ENCODE data around the gene AURKAIP1.

Gene AURKAIP1

GRCh38 chr1:1345860-1346500 is 29.0 kb downstream of the AURKAIP1 start:
- no peak for DNase-seq (ENCODE audit: low spot score)

DNA sequence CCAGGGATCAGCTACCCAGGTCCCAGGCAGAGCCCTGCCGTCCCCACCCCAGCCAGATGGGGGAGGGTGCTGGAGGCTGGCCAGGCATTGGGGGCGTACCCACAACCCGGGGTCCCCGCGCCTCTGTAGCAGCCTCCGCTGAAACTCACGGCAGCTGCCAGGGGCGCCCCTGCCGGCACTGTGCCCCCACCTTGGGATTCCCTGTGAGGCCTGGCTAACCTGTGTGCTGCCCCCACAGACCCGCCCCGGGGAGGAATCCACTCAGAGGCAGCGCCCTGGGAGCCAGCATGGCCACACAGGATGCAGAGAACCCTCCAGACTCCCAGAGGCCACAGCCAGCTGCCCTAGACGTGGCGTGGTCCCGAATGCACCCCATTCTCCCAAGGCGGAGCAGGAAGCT is 29.6 kb downstream of the AURKAIP1 start:
- DNase-seq (ENCODE audit: low spot score) = no peak

- peak; percentile 35 for DNase-seq (ENCODE audit: low spot score)
These were observed 30.2 kb downstream of the AURKAIP1 start for GRCh38 chr1:1344655-1345361.

GRCh38 chr1:1343811-1344421 is 31.1 kb downstream of the AURKAIP1 start:
- DNase-seq (ENCODE audit: low spot score) = no peak

DNA sequence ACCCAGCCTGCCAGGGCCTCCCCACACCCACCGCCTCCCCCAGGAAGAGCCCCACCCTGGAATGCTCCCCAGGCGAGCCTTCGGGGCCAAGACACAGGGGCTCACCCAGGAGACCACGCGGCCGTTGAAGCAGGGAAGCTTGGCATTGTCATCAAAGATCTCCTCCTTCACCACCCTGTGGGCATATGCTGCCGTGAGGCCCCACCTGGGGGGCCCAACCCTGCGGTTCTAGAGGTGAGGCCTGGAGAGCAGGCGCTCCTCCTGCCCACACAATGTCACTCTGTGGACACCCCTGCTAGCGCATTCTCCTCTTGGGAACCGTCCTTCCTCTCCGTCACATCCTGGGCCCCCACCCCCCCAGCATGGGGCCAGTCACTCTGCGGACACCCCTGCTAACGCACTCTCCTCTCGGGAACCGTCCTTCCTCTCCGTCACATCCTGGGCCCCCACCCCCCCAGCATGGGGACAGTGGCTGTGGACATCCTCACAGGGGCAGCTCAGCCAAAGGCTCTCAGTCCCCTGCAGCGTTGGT is 32.4 kb downstream of the AURKAIP1 start:
- no peak for DNase-seq (ENCODE audit: low spot score)

DNA sequence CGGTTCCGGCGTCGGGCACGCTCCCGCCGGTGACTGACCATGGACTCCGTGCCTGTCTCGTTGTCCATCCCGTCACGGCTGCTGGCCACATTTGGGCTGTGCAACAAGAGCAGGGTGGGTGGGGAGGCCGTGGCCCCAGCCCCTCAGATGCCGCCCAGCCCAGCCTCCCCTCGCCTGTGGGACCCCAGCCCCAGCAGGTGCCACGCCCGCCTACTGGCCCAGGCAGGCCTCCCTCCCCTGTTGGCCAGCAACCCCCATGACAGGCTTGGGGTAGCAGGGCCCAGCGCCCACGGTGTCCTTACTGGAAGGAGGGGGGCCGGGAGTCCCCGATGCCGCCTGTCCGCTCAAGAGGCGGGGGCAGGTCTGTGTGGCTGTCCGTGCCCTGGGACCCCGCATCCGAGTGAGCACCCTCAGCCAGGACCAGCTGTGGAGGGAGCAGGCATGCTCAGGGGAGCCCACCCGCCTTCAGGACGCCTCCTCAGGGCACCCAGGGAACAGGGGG is 32.9 kb downstream of the AURKAIP1 start:
- no peak for DNase-seq (ENCODE audit: low spot score)

GRCh38 chr1:1341549-1342021 is 33.4 kb downstream of the AURKAIP1 start:
- no peak for DNase-seq (ENCODE audit: low spot score)

- no peak for DNase-seq (ENCODE audit: low spot score)
These were observed 34.0 kb downstream of the AURKAIP1 start for GRCh38 chr1:1340791-1341548.

GRCh38 chr1:1340185-1340584 is 34.8 kb downstream of the AURKAIP1 start:
- DNase-seq (ENCODE audit: low spot score) = no peak

GRCh38 chr1:1338278-1338677 is 36.7 kb downstream of the AURKAIP1 start:
- DNase-seq (ENCODE audit: low spot score) = no peak

GRCh38 chr1:1337793-1338147 is 37.2 kb downstream of the AURKAIP1 start:
- DNase-seq (ENCODE audit: low spot score) = no peak

- no peak for DNase-seq (ENCODE audit: low spot score)
These were observed 37.8 kb downstream of the AURKAIP1 start for GRCh38 chr1:1336931-1337792.

DNA sequence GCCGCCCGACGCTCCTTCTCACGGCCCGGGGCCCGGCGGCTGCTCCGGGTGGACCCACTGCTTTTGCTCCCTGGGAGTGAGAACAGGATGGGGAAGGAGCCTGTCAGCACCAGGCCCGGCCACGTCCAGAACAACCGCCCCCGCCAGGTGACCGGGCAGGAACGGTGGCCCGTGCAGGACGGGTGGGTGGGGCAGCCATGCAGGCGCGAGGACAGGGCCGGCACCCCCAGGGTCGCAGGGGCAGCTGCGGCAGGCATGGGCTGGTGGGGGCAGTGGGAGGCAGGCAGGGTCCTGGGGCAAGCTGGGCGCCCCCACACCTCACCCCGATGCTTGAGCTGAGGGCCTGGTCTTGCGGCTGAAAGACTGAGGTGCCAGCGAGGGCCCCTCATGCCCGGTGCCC is 38.6 kb downstream of the AURKAIP1 start:
- no peak for DNase-seq (ENCODE audit: low spot score)

DNA sequence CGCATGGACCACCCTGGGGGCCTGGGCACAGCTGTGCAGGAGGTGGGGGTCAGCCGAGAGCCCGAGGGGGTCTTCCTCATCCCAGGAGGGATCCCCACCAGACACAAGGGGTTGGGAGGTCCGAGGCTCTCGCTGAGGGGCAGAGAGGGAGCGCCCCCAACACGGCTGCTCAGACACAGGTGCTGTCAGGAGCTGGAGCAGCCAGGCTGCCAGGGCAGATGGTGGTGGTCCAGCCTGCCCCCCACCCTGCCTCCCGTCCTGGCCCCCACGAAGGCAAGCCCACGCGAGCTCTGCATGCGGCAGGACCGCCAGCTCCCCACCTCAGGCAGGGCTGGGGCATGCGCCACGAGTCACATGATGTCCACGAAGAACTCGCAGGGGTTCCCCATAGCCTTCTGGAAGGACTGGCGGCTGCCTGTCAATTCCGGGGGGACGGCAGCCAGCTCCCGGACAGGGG is 39.2 kb downstream of the AURKAIP1 start:
- no peak for DNase-seq (ENCODE audit: low spot score)

GRCh38 chr1:1335283-1335682 is 39.7 kb downstream of the AURKAIP1 start:
- DNase-seq (ENCODE audit: low spot score) = no peak

DNA sequence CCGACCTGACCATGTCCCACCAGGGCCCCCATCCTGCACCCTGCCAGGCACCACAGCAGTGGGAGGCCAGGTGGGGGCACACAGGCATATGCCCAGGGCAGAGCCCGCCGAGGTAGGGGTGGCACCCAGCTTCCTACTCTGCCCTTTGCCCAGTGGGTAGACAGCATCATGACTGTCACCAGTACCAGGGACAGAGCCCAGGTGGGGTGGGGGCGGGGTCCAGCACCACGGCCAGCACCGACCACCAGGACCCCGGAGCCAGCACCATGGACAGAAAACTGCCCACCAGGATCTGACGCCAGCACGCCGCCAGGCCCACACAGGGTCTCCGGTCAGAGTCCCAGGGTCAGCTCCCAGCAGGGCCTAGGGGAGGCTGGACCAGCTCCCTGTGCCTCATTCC is 40.2 kb downstream of the AURKAIP1 start:
- DNase-seq (ENCODE audit: low spot score) = no peak

- no peak for DNase-seq (ENCODE audit: low spot score)
These were observed 41.3 kb downstream of the AURKAIP1 start for GRCh38 chr1:1333551-1334241.

DNA sequence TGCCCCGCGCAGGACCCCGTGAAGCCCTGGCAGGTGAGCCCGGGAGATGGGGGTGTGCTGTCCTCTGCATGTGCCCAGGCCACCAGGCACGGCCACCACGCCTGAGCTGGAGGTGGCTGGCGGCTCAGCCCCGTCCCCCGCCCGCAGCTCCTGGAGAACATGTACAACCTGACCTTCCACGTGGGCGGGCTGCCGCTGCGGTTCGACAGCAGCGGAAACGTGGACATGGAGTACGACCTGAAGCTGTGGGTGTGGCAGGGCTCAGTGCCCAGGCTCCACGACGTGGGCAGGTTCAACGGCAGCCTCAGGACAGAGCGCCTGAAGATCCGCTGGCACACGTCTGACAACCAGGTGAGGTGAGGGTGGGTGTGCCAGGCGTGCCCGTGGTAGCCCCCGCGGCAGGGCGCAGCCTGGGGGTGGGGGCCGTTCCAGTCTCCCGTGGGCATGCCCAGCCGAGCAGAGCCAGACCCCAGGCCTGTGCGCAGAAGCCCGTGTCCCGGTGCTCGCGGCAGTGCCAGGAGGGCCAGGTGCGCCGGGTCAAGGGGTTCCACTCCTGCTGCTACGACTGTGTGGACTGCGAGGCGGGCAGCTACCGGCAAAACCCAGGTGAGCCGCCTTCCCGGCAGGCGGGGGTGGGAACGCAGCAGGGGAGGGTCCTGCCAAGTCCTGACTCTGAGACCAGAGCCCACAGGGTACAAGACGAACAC is 42.1 kb downstream of the AURKAIP1 start:
- DNase-seq (ENCODE audit: low spot score) = no peak

- no peak for DNase-seq (ENCODE audit: low spot score)
These were observed 42.8 kb downstream of the AURKAIP1 start for GRCh38 chr1:1332031-1332755.
